ENCODE data around the gene ASB18.

DNA sequence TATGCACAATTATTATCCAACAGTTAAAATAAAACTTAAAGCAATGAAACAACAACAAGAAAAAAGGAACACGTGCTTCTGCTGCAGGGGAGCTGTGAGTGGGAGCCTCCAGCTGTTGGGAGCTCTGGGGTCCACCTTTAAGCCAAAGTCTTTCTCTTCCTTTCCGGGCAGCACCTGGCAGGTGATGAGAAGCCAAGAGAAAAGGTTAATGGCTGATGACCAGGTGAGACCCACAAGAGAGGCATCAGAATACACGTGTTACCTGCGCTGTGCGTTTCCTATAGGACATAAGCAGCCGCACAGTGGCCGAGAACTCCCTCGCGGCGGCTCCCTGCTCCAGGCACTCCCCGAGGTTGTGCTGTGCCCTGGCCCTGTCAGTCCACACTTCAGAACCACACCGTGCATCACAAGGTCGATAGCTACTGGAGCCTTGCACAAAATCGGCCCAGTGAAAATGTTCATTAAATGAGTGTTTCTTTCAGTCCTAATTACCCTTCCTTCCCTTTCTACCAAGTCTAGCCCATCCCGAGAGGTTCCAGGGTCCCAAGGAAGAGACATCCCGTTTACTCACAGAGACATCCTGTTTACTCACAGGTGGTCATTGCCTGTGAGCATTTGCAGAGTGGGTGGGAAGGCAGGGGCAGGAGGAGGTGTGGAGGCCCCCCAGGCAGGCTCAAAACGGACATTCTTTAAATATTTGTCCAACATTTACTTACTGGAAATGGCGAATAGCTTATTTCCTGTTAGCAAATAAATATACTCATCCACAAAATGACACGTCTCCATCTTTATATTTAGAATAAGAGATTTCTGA, 44.9 kb upstream of the ASB18 start:
- TF ChIP-seq, protein P1, sequence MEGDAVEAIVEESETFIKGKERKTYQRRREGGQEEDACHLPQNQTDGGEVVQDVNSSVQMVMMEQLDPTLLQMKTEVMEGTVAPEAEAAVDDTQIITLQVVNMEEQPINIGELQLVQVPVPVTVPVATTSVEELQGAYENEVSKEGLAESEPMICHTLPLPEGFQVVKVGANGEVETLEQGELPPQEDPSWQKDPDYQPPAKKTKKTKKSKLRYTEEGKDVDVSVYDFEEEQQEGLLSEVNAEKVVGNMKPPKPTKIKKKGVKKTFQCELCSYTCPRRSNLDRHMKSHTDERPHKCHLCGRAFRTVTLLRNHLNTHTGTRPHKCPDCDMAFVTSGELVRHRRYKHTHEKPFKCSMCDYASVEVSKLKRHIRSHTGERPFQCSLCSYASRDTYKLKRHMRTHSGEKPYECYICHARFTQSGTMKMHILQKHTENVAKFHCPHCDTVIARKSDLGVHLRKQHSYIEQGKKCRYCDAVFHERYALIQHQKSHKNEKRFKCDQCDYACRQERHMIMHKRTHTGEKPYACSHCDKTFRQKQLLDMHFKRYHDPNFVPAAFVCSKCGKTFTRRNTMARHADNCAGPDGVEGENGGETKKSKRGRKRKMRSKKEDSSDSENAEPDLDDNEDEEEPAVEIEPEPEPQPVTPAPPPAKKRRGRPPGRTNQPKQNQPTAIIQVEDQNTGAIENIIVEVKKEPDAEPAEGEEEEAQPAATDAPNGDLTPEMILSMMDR (IDR thresholded peaks at IDR 0.05): no peak
- TF ChIP-seq SIN3A (IDR thresholded peaks at IDR 0.05; ENCODE audit: borderline replicate concordance, insufficient read depth, low read depth, low read length): no peak

All from Panc1 (cell line).